ENCODE data around the gene DGKI.

Gene DGKI

GRCh38 chr7:137363683-137364082 is 483.1 kb downstream of the DGKI start:
- no peak for DNase-seq

- DNase-seq = no peak
Observed at GRCh38 chr7:137360087-137360679, 486.6 kb downstream of the DGKI start.

DNA sequence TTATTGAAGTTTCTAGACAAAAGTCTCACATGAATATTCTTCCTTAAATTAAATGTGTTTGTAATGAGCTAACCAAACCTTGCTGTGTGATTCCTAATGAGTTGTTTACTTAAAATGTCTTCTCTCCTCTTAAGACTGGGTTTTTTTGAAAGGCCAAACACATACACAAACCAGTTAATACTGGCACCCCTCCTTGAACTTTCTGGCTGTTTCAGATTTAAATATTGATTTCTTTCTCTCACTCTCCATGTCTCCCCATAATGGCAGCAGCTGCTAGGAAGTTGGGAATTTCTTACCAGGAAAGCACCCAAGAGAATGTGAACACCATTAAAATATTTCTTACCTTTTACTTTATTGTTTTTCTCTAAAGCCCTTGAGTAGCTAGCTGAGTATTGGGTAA is 491.8 kb downstream of the DGKI start:
- no peak for DNase-seq

- DNase-seq = peak in 22 of 56 donors; percentile 11 to 90 (median 33)
Observed at GRCh38 chr7:137354396-137354795, 492.4 kb downstream of the DGKI start.

DNA sequence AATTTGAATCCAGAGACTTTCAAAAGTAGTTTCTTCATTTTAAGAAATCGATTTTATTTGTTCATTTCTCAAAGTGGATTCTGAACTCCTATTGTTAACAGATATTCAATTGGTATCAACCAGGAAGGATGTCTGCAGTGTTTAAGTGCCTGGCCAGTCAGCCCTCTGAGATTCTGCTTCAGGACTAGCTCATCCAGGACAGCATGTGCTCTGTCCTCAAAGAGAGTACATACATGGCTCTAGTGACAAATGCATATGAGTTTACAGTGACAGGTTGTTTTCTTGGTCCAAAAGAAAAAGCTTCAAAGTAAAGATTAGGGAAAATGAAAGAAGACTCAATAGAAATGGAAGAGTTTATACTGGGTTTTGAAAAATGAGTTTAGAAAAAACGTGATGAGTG is 494.8 kb downstream of the DGKI start:
- DNase-seq = no peak

- DNase-seq = peak in 1 of 56 donors; percentile 40
Observed at GRCh38 chr7:137345799-137346449, 500.9 kb downstream of the DGKI start.

DNA sequence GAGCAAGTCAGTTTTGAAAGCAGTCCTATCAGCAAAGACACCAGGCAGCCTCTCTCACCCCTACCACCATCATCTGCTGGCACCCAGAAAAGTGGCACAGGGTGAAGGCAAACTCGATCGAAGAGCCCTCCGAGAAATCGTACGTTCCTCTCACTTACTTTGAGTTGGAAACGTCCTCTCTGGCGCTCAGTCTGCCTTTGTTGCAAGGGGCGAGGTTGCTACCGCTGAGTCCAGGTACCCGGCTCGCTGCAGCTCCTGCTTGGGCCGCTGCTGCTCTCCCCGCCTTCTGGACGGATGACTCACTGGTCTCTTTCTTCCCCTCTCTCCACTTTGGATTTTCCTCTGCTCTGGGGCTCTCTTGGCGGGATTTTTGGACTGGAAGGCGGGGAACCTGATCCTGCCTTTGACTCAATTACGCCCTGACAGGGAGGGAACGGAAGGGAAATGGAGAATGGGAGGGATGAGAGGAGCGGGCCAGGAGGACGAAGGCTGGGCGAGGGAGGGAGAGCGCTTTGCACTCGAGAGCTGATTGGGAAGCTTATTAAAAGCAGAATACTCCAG is 503.4 kb downstream of the DGKI start, which contains the start of gene PTN:
PTN (minus strand) TSS at position 453 of the 561 bp plus-strand sequence. CDS start 88,760 bp downstream, outside the sequence.
- peak in 50 of 56 donors; percentile 6 to 77 (median 52) for DNase-seq

DNA sequence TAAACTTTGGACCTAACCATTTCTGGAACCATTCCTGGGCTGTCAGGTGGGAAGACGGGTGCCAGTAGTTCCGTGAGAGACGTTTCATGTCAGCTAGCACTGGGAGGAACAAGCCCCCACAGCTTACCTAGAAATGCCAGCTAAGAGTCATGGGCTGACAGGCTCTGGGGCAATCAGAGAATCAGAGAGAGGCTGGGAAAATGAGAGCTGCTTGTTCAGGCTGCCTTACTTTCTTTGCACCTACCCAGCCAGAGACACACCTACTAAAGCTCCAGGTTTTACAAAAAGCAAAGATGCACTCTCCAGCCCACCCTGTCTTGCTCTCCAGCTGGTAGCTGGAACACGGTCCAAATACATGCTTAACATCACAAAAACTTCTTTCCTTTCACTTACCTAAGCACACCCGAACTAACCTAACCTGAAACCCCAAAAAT is 503.9 kb downstream of the DGKI start:
- DNase-seq = peak in 15 of 56 donors; percentile 5 to 63 (median 27)

GRCh38 chr7:137342265-137342664 is 504.5 kb downstream of the DGKI start:
- no peak for DNase-seq

DNA sequence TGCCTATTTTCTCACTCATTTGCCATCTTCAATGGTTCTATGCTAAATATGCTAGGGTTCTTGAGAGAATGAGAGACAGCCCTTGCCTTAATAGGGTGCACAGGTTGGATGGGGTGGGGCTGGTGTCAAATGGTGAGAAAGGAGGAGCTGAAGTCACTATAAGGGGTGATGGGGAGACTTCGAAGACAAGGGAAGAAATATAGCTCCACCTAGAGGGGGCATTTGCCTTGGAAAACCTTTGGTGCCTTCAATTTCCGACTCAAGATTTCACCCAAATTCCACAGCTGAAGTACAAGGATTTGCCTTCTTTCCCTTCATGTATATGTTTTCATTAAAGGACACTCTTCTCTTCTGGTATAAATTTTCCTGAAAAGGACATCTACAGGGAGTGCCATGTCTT is 508.9 kb downstream of the DGKI start:
- DNase-seq = no peak

DNA sequence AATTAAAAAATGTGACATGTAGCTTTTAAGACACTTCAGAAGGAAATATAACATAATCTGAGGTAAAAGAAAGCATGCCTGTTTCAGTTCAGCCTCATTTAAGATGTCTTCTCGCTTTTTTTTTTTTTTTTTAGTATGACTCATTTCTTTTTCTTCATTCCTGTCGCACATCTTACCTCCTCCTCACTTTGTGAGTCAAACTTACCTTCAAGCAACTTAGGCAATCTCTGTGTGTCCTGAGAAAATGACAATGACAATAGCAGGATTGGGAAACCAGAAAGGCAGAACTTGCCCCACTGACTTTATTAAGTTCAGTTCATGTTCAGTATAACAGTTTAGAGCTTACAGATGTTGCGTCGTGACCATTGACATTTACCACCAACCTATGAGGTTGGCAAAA is 511.0 kb downstream of the DGKI start:
- DNase-seq = no peak

DNA sequence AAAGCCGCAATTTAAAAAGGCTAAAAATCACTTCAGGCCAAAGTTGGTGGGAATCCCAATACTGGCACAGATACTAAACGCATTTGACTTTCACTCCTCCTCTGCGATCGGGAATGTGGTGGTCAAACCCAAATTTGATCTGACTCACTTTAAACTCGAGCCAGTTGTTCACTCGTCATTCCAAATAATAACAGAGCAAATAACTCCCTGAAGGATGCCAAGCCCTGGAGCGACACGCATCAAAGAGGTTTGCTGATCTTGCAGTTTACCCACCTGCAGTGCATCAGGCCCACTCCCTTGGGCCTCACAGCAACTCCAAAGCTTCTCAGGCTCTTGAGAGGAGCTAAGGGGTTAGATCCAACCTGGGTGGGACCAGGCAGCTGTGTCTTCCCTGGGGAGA is 515.4 kb downstream of the DGKI start:
- no peak for DNase-seq
